Hepatocyte (in vitro differentiated cells): Measurements from ENCODE around the gene ZBTB49. TPM values are rescaled to one million over a fixed set of nuclear protein-coding genes. Genes with fewer than 3 reads are reported as not detected.

Experiments
- DNase-seq: peaks from one replicate; pipeline ENCODE4 v3.0.0-alpha.2; 2016; ENCODE audit warnings: low spot score
- H2AFZ ChIP-seq: fragments of 200-600 bp; sonication (generic); 2 replicates; pipeline ENCODE4 v1.6.0; 2016; ENCODE audit warnings: antibody characterized with exemption, mild to moderate bottlenecking
- H3K27ac ChIP-seq: fragments of 200-600 bp; sonication (generic); 2 replicates; pipeline ENCODE4 v1.5.1; 2016; ENCODE audit warnings: mild to moderate bottlenecking
- H3K27me3 ChIP-seq: fragments of 200-600 bp; sonication (generic); 2 replicates; pipeline ENCODE4 v1.6.1; 2016
- H3K36me3 ChIP-seq: fragments of 200-600 bp; sonication (generic); replicated peaks from 2 replicates; pipeline ENCODE4 v1.5.1; 2016; ENCODE audit warnings: low read depth; ENCODE audit not compliant: insufficient read depth
- H3K4me1 ChIP-seq: fragments of 200-600 bp; sonication (generic); 2 replicates; pipeline ENCODE4 v1.5.1; 2016; ENCODE audit warnings: mild to moderate bottlenecking, moderate library complexity; ENCODE audit not compliant: insufficient read depth
- H3K4me2 ChIP-seq: fragments of 200-600 bp; sonication (generic); 2 replicates; pipeline ENCODE4 v1.6.0; 2016
- H3K4me3 ChIP-seq: fragments of 200-600 bp; sonication (generic); 2 replicates; pipeline ENCODE4 v1.5.1; 2016; ENCODE audit warnings: mild to moderate bottlenecking
- H3K79me2 ChIP-seq: fragments of 200-600 bp; sonication (generic); 2 replicates; pipeline ENCODE4 v1.6.0; 2017; ENCODE audit warnings: mild to moderate bottlenecking
- H3K9me2 ChIP-seq: fragments of 200-600 bp; sonication (generic); replicated peaks from 2 replicates; pipeline ENCODE4 v1.6.0; 2017; ENCODE audit warnings: mild to moderate bottlenecking; ENCODE audit not compliant: insufficient read depth
- H3K9me3 ChIP-seq: fragments of 200-600 bp; sonication (generic); 2 replicates; pipeline ENCODE4 v1.5.1; 2016; ENCODE audit warnings: low read depth, mild to moderate bottlenecking
- H4K20me1 ChIP-seq: fragments of 200-600 bp; sonication (generic); 2 replicates; pipeline ENCODE4 v1.6.0; 2016; ENCODE audit warnings: mild to moderate bottlenecking; ENCODE audit not compliant: insufficient read depth, poor library complexity, severe bottlenecking
- CTCF ChIP-seq: fragments of 200-600 bp; sonication (generic); IDR thresholded peaks from 2 replicates; pipeline ENCODE4 v1.5.1; 2016; ENCODE audit warnings: antibody characterized with exemption, mild to moderate bottlenecking; ENCODE audit not compliant: poor library complexity
- EZH2 ChIP-seq: fragments of 200-600 bp; sonication (generic); IDR thresholded peaks from 2 replicates; pipeline ENCODE4 v1.6.1; 2016; ENCODE audit warnings: antibody characterized with exemption, mild to moderate bottlenecking, borderline replicate concordance
- EZH2phosphoT487 ChIP-seq: fragments of 200-600 bp; sonication (generic); IDR thresholded peaks from one replicate; pipeline ENCODE4 v1.6.1; 2018; ENCODE audit warnings: antibody characterized with exemption, mild to moderate bottlenecking, low read depth, moderate library complexity; ENCODE audit not compliant: unreplicated experiment, severe bottlenecking
- WGBS: methylation state at CpG from one replicate; pipeline ENCODE4 v1.1.6; 2016; ENCODE audit warnings: low lambda C conversion rate; ENCODE audit errors: missing lambda C conversion rate; 5-methylcytosine and 5-hydroxymethylcytosine counted together
- polyA plus RNA-seq: library from polyadenylated mRNA; unstranded; fragments of >200 nt; fragmentation: Nextera tagmentation; extraction: Ambion mirVana; gene quantifications from 2 replicates; pipeline ENCODE4 v1.2.1, GENCODE V29; 2016
- total RNA-seq: library from RNA; depleted of rRNA; stranded (reverse); fragments of >200 nt; gene quantifications from 2 replicates; pipeline ENCODE4 v1.2.3, GENCODE V29; 2014

Gene ZBTB49
- total and polyA plus RNA-seq, 2 experiments from 2014 or later = 2.2 to 3.3 TPM

GRCh38 chr4:4269331-4269731, 20.7 kb upstream of the ZBTB49 start:
- Histone ChIP-seq H2AFZ (no peak overlapping the region), H4K20me1 (no peaks in the 10 kb centered on the region), H3K9me3 (no peaks in the 10 kb centered on the region), H3K4me2 (no peak overlapping the region), H3K79me2 (no peaks in the 10 kb centered on the region), H3K4me3 (no peak overlapping the region), H3K36me3 (no peaks in the 10 kb centered on the region), H3K9me2 (no peaks in the 10 kb centered on the region), H3K4me1 (no peaks in the 10 kb centered on the region), H3K27me3 (no peaks in the 10 kb centered on the region), H3K27ac (no peak overlapping the region)
- DNase-seq = no peak
- TF ChIP-seq EZH2 = no peak
- no peak for TF ChIP-seq EZH2phosphoT487
- TF ChIP-seq CTCF = no peak
- WGBS = 96% methylated on average over 11 of the region's 11 CpGs

DNA sequence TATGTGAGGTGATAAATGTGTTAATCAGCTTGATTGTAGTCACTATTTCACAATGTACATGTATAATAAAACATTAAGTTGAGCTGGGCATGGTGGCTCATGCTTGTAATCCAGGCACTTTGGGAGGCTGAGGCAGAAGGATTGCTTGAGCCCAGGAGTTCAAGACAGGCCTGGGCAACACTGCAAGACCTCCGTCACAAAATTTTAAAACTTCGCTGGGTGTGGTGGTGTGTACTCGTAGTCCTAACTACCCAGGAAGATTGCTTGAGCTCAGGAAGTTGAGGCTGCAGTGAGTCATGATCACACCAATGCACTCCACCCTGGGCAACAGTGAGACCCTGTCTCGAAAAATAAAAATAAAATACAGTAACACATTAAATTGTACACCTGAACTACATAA, 20.2 kb upstream of the ZBTB49 start:
- Histone ChIP-seq H3K36me3 (no peaks in the 10 kb centered on the region), H3K4me1 (no peaks in the 10 kb centered on the region), H4K20me1 (no peaks in the 10 kb centered on the region), H3K4me2 (no peak overlapping the region), H3K27me3 (no peaks in the 10 kb centered on the region), H2AFZ (no peak overlapping the region), H3K9me2 (no peaks in the 10 kb centered on the region), H3K27ac (no peak overlapping the region), H3K79me2 (no peaks in the 10 kb centered on the region), H3K4me3 (no peak overlapping the region), H3K9me3 (no peaks in the 10 kb centered on the region)
- TF ChIP-seq EZH2 = no peak
- TF ChIP-seq EZH2phosphoT487 = no peak
- no peak for TF ChIP-seq CTCF
- 92% methylated on average over 4 of the region's 4 CpGs for WGBS
- DNase-seq = no peak

DNA sequence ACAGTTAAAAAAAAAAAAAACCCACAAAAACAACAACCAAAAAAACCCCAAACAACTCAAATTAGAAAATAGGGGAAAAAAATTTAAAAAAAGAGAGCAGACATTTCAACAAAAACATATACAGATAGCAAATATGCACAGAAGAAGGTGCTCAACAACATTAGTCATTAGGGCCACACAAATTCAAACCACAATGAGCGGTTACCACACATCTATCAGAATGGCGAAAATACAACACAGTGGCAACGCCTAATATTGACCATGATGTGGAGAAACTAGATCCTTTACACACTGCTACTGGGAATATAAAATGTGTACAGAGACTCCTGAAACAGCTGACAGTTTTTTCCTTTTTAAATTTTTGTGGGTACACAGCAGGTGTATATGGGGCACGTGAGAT, 19.5 kb upstream of the ZBTB49 start:
- no peak for DNase-seq
- H3K4me1 ChIP-seq = no peaks in the 10 kb centered on the region
- H3K9me3 ChIP-seq = no peaks in the 10 kb centered on the region
- H3K9me2 ChIP-seq = no peaks in the 10 kb centered on the region
- no peaks in the 10 kb centered on the region for H3K27me3 ChIP-seq
- H3K4me2 ChIP-seq = no peak overlapping the region
- H3K4me3 ChIP-seq = no peak overlapping the region
- H3K79me2 ChIP-seq = no peaks in the 10 kb centered on the region
- no peak overlapping the region for H2AFZ ChIP-seq
- no peak overlapping the region for H3K27ac ChIP-seq
- no peaks in the 10 kb centered on the region for H4K20me1 ChIP-seq
- H3K36me3 ChIP-seq = no peaks in the 10 kb centered on the region
- 83% methylated on average over 4 of the region's 4 CpGs for WGBS
- TF ChIP-seq EZH2 (no peak), CTCF (no peak), EZH2phosphoT487 (no peak)

DNA sequence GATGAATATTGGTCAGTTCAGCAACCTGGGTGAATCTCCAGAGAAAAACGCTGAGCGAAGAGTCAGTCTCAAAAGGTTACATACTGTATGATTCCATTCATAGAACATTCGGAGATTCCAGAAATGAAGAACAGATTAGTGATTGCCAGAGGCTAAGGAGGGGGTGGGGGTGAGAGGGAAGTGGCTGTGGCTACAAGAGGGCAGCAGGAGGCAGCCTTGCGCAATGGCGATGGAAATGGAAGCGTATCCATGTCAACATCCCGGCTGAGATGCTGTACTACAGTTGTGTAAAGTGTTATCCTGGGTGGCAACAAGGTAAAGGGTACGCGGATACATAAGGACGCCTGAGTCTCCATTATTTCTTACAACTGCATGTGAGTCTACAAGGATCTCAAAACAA, 18.1 kb upstream of the ZBTB49 start:
- no peaks in the 10 kb centered on the region for H3K9me2 ChIP-seq
- DNase-seq = no peak
- H2AFZ ChIP-seq = no peak overlapping the region
- H3K9me3 ChIP-seq = no peaks in the 10 kb centered on the region
- H3K4me1 ChIP-seq = no peaks in the 10 kb centered on the region
- no peak overlapping the region for H3K4me3 ChIP-seq
- no peaks in the 10 kb centered on the region for H3K36me3 ChIP-seq
- H3K27ac ChIP-seq = no peak overlapping the region
- no peaks in the 10 kb centered on the region for H3K79me2 ChIP-seq
- H3K4me2 ChIP-seq = no peak overlapping the region
- H3K27me3 ChIP-seq = no peaks in the 10 kb centered on the region
- TF ChIP-seq EZH2phosphoT487 (no peak), CTCF (no peak), EZH2 (no peak)
- H4K20me1 ChIP-seq = no peaks in the 10 kb centered on the region
- 91% methylated on average over 10 of the region's 10 CpGs for WGBS
